Gastrocnemius medialis (tissue), 4 donors: ENCODE data around the gene SARS1. TPM values are rescaled to one million over a fixed set of nuclear protein-coding genes. Genes with fewer than 3 reads are reported as not detected.

Experiments
- ATAC-seq, 2 donors: fragments of 150-250 bp; one replicate each; pipeline ENCODE4 v1.9.1; 2016
- DNase-seq, 2 donors: peaks; one replicate each; pipeline ENCODE4 v3.0.0-alpha.2; 2019
- H3K27ac ChIP-seq, 4 donors: fragments of 200-600 bp; sonication (generic); 1 replicate in 1 of 4; 2 replicates in 3 of 4; pipeline ENCODE4 v1.5.1; 2016 to 2018; ENCODE audit warnings: mild to moderate bottlenecking in 2 of 4, moderate library complexity in 1 of 4
- H3K27me3 ChIP-seq, 3 donors: fragments of 200-600 bp; sonication (generic) in 2 of 3; 1 replicate in 1 of 3; 2 replicates in 2 of 3; pipeline versions ENCODE4 v1.5.1 to v1.6.0; 2016 to 2019; ENCODE audit warnings: mild to moderate bottlenecking in 1 of 3, moderate library complexity in 1 of 3
- H3K36me3 ChIP-seq, 2 donors: fragments of 200-600 bp; sonication (generic) in 1 of 2; one replicate each; pipeline ENCODE4 v1.5.1; 2017 to 2018
- H3K4me1 ChIP-seq, 2 donors: fragments of 200-600 bp; sonication (generic) in 1 of 2; one replicate each; pipeline ENCODE4 v1.5.1; 2016 to 2017; ENCODE audit warnings: mild to moderate bottlenecking in 2 of 2
- H3K4me3 ChIP-seq, 4 donors: fragments of 200-600 bp; sonication (generic) in 3 of 4; 1 replicate in 1 of 4; 2 replicates in 3 of 4; pipeline ENCODE4 v1.5.1; 2016 to 2019; ENCODE audit warnings: mild to moderate bottlenecking in 2 of 4
- H3K9me3 ChIP-seq, 3 donors: fragments of 200-600 bp; sonication (generic) in 2 of 3; 1 replicate in 1 of 3; 2 replicates in 2 of 3; pipeline ENCODE4 v1.5.1; 2016 to 2019
- POLR2A ChIP-seq, 2 donors: fragments of 450-650 bp; IDR thresholded peaks; one replicate each; pipeline ENCODE4 v1.6.1; 2017; ENCODE audit warnings: antibody characterized with exemption in 2 of 2, mild to moderate bottlenecking in 2 of 2, moderate library complexity in 2 of 2
- in situ Hi-C, 4 donors: fragments of 200-750 bp; cut with MboI; loops; one replicate each; pipeline versions ENCODE4 v1.15.0 to v1.8.0; 2017; ENCODE audit warnings: low sequenced_read_pairs in 4 of 4
- intact Hi-C: fragments of 100-400 bp; cut with DNase I; formaldehyde crosslinking; loops from one replicate; pipeline ENCODE4 v1.15.1; 2023; ENCODE audit warnings: low total_unique reads
- total RNA-seq, 4 donors: library from RNA; depleted of rRNA; stranded (reverse); fragments of >200 nt; gene quantifications; one replicate each; pipeline versions ENCODE4 v1.1.0 to v1.2.3, GENCODE V29; 2016
- TF ChIP-seq, protein P1 (sequence below), 5 experiments: fragments of 450-650 bp in 3 of 5; fragments of 200-600 bp in 2 of 5; sonication (generic) in 2 of 5; IDR thresholded peaks in 4 of 5; conservative IDR thresholded peaks in 1 of 5; 1 replicate in 4 of 5; 2 replicates in 1 of 5; pipeline ENCODE4 v1.5.1; 2016 to 2019; ENCODE audit warnings: antibody characterized with exemption in 5 of 5, mild to moderate bottlenecking in 3 of 5, moderate library complexity in 3 of 5

Gene SARS1
- total RNA-seq, 4 donors from 2014 or later, result 97.6 to 116 (median 98.7) TPM

- no peak for TF ChIP-seq POLR2A (IDR thresholded peaks at IDR 0.05)
- TF ChIP-seq, protein P1, sequence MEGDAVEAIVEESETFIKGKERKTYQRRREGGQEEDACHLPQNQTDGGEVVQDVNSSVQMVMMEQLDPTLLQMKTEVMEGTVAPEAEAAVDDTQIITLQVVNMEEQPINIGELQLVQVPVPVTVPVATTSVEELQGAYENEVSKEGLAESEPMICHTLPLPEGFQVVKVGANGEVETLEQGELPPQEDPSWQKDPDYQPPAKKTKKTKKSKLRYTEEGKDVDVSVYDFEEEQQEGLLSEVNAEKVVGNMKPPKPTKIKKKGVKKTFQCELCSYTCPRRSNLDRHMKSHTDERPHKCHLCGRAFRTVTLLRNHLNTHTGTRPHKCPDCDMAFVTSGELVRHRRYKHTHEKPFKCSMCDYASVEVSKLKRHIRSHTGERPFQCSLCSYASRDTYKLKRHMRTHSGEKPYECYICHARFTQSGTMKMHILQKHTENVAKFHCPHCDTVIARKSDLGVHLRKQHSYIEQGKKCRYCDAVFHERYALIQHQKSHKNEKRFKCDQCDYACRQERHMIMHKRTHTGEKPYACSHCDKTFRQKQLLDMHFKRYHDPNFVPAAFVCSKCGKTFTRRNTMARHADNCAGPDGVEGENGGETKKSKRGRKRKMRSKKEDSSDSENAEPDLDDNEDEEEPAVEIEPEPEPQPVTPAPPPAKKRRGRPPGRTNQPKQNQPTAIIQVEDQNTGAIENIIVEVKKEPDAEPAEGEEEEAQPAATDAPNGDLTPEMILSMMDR (IDR thresholded peaks at IDR 0.05 in 4 of 5, conservative IDR thresholded peaks at IDR 0.05 in 1 of 5), result no peak
- ATAC-seq, result no peak
- H3K4me1 ChIP-seq, result no peaks in the 10 kb centered on the region
- in situ Hi-C loops, result no loop called here
- no peak overlapping the region for H3K27ac ChIP-seq
- H3K36me3 ChIP-seq, result no peaks in the 10 kb centered on the region
- intact Hi-C loops, result no loop called here
- no peak for DNase-seq
- no peak overlapping the region for H3K4me3 ChIP-seq
- no peaks in the 10 kb centered on the region for H3K27me3 ChIP-seq
- no peaks in the 10 kb centered on the region for H3K9me3 ChIP-seq
Measured at GRCh38 chr1:109208394-109208793, 5.3 kb upstream of the SARS1 start.

GRCh38 chr1:109208836-109209463, 4.8 kb upstream of the SARS1 start:
- in situ Hi-C loops, result no loop called here
- DNase-seq (no peak), ATAC-seq (no peak)
- no peak overlapping the region for H3K27ac ChIP-seq
- intact Hi-C loops, result no loop called here
- H3K4me1 ChIP-seq, result no peaks in the 10 kb centered on the region
- TF ChIP-seq, protein P1 (IDR thresholded peaks at IDR 0.05 in 4 of 5, conservative IDR thresholded peaks at IDR 0.05 in 1 of 5), result no peak
- TF ChIP-seq POLR2A (IDR thresholded peaks at IDR 0.05), result no peak
- H3K9me3 ChIP-seq, result no peaks in the 10 kb centered on the region
- no peaks in the 10 kb centered on the region for H3K36me3 ChIP-seq
- H3K27me3 ChIP-seq, result no peaks in the 10 kb centered on the region
- H3K4me3 ChIP-seq, result peak overlapping the region in 1 of 4 donors; percentile 3

DNA sequence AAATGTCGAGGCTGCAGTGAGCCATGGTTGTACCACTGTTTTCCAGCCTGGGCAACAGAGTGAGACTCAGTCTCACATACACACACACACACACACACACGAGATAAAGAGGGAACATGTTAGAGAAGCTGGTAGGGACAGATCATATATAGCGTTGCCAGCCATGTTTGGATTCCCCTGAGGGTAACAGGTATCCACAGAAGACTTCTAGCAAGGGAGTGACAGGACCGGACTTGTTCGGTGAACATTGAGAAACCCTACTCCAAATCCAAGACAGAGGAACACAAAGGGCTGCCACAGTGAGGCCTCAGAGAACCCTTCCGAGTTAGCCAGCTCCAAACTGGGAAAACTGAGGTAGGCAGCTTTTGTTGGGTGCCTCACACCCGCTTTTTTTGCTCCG, 3.7 kb upstream of the SARS1 start:
- in situ Hi-C loops (loop anchor here in 1 of 4 donors (10.0 kb wide), 1 partner anchor 105 kb away; no protein-coding TSS in a partner anchor), intact Hi-C loops (loop anchor here (5.0 kb wide), 2 partner anchors 108 to 322 kb away; no protein-coding TSS in a partner anchor)
- H3K4me1 ChIP-seq, result peaks cover 1 to 4% of the 10 kb centered on the region in 2 donors
- ATAC-seq (no peak), DNase-seq (no peak)
- no peak overlapping the region for H3K27ac ChIP-seq
- H3K4me3 ChIP-seq, result no peak overlapping the region
- H3K9me3 ChIP-seq, result no peaks in the 10 kb centered on the region
- H3K27me3 ChIP-seq, result no peaks in the 10 kb centered on the region
- no peak for TF ChIP-seq POLR2A (IDR thresholded peaks at IDR 0.05)
- TF ChIP-seq, protein P1 (IDR thresholded peaks at IDR 0.05 in 4 of 5, conservative IDR thresholded peaks at IDR 0.05 in 1 of 5), result no peak
- H3K36me3 ChIP-seq, result no peaks in the 10 kb centered on the region

DNA sequence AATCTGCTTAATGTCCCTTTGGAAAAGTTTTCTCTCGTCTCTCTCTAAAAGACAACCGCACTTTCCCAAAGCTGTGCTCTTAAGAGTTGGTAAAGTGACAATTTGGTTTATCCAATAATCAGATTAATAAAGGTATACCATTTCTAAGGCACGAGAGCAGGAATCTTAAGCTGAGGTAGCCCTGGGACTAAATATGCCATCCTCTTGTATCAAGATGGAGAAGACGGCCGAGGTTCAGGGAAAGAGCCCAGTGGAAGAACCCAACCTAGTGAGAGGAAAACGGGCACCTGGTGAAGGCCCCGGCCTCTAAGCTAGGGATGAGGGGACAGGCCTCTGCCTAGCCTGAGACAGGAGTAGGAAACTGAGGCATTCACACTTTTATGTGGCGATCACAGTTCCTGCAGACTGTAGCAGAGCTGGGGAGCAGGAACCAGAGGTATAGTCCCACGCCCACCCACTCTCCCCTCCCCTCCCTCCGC, 334 bp upstream of the SARS1 start:
- Histone ChIP-seq H3K36me3 (peaks cover 0 to 7% of the 10 kb centered on the region in 2 donors), H3K4me3 (peak overlapping the region; percentile 80 to 98 (median 87)), H3K9me3 (no peaks in the 10 kb centered on the region), H3K27ac (peak overlapping the region; percentile 89 to 97 (median 94)), H3K27me3 (no peaks in the 10 kb centered on the region), H3K4me1 (peaks cover 18 to 25% of the 10 kb centered on the region in 2 donors)
- intact Hi-C loops, result loop anchor here (1.0 to 5.0 kb wide), 4 partner anchors 111 to 319 kb away; partner anchors contain the start of genes SORT1 and WDR47
- no peak for ATAC-seq
- in situ Hi-C loops, result loop anchor here in 1 of 4 donors (10.0 kb wide), 1 partner anchor 109 kb away; no protein-coding TSS in a partner anchor
- TF ChIP-seq, protein P1 (IDR thresholded peaks at IDR 0.05 in 4 of 5, conservative IDR thresholded peaks at IDR 0.05 in 1 of 5), result no peak
- TF ChIP-seq POLR2A (IDR thresholded peaks at IDR 0.05), result no peak
- no peak for DNase-seq
